B cell (primary cell): ENCODE data around the gene PRKCB. TPM values are rescaled to one million over a fixed set of nuclear protein-coding genes. Genes with fewer than 3 reads are reported as not detected.

ENCODE experiments used
- ATAC-seq: fragments of 200-7000 bp; cut with Tn5 transposase; one replicate; pipeline ENCODE4 v1.10.0; 2021; ENCODE audit warnings: low read depth, mild to moderate bottlenecking, moderate number of reproducible peaks, moderate library complexity
- CTCF ChIA-PET: fragments of 350-600 bp; sonication (Branson Sonifier 250); formaldehyde crosslinking; loops from one replicate; lab custom pipeline; 2021; ENCODE audit warnings: antibody characterized with exemption, inconsistent platforms; lab: Charles Lee
- POLR2A ChIA-PET: fragments of 350-600 bp; sonication (Branson Sonifier 250); formaldehyde crosslinking; loops from one replicate; lab custom pipeline; 2021; ENCODE audit warnings: antibody characterized with exemption; lab: Charles Lee
- DNase-seq: peaks from one replicate; pipeline ENCODE4 v3.0.0; 2013
- H2AFZ ChIP-seq: 2 replicates; pipeline ENCODE4 v1.6.1; 2012; ENCODE audit warnings: mild to moderate bottlenecking, low read depth, low read length; ENCODE audit not compliant: insufficient read depth, poor library complexity, severe bottlenecking
- H3K27ac ChIP-seq, 2 donors: 1 replicate in 1 of 2; 2 replicates in 1 of 2; pipeline ENCODE4 v1.5.1; 2012 to 2013; ENCODE audit warnings: low read length in 2 of 2, mild to moderate bottlenecking in 2 of 2, moderate library complexity in 1 of 2
- H3K27me3 ChIP-seq, 4 experiments: fragments of 200-600 bp in 1 of 4; sonication (generic) in 1 of 4; replicated peaks in 1 of 4; 1 replicate in 2 of 4; 2 replicates in 2 of 4; pipeline versions ENCODE4 v1.6.1 to v1.7.0; 2013 to 2016; ENCODE audit warnings: low read length in 3 of 4, mild to moderate bottlenecking in 2 of 4, mixed read lengths in 1 of 4, moderate library complexity in 1 of 4; ENCODE audit not compliant: insufficient read depth in 4 of 4, control insufficient read depth in 3 of 4; ENCODE audit errors: control extremely low read depth in 1 of 4
- H3K36me3 ChIP-seq, 2 experiments: replicated peaks in 1 of 2; 1 replicate in 1 of 2; 2 replicates in 1 of 2; pipeline versions ENCODE4 v1.6.1 to v1.7.1; 2013; ENCODE audit warnings: low read length in 1 of 2; ENCODE audit not compliant: insufficient read depth in 2 of 2, control insufficient read depth in 1 of 2; ENCODE audit errors: control extremely low read depth in 1 of 2, extremely low read depth in 1 of 2
- H3K4me1 ChIP-seq, 2 donors: fragments of 200-600 bp in 1 of 2; sonication (generic) in 1 of 2; 1 replicate in 1 of 2; 2 replicates in 1 of 2; pipeline versions ENCODE4 v1.5.1 to v1.6.1; 2013 to 2017; ENCODE audit warnings: low read length in 2 of 2; ENCODE audit not compliant: control insufficient read depth in 2 of 2, insufficient read depth in 2 of 2
- H3K4me2 ChIP-seq: replicated peaks from 2 replicates; pipeline ENCODE3; 2012; ENCODE audit warnings: mild to moderate bottlenecking, low read depth, low read length; ENCODE audit not compliant: poor library complexity, severe bottlenecking
- H3K4me3 ChIP-seq, 5 experiments: fragments of 200-600 bp in 1 of 5; sonication (generic) in 1 of 5; 1 replicate in 3 of 5; 2 replicates in 2 of 5; pipeline versions ENCODE4 v1.5.1 to v1.7.0; 2011 to 2016; ENCODE audit warnings: low read length in 4 of 5, mild to moderate bottlenecking in 4 of 5, low read depth in 2 of 5, control low read depth in 1 of 5, moderate library complexity in 1 of 5; ENCODE audit not compliant: insufficient read depth in 1 of 5; ENCODE audit errors: control extremely low read depth in 1 of 5, extremely low read depth in 1 of 5
- H3K79me2 ChIP-seq: fragments of 200-600 bp; sonication (generic); one replicate; pipeline ENCODE4 v1.6.0; 2016; ENCODE audit warnings: low read length; ENCODE audit not compliant: control insufficient read depth, insufficient read depth
- H3K9ac ChIP-seq: fragments of 200-600 bp; sonication (generic); 2 replicates; pipeline ENCODE4 v1.6.1; 2017; ENCODE audit warnings: mild to moderate bottlenecking, low read length, moderate library complexity
- H3K9me3 ChIP-seq, 3 donors: one replicate each; pipeline versions ENCODE4 v1.6.1 to v1.7.1; 2013; ENCODE audit warnings: low read length in 2 of 3; ENCODE audit not compliant: control insufficient read depth in 2 of 3, insufficient read depth in 1 of 3; ENCODE audit errors: control extremely low read depth in 1 of 3
- H4K20me1 ChIP-seq: 2 replicates; pipeline ENCODE4 v1.6.0; 2012; ENCODE audit warnings: mild to moderate bottlenecking, low read length; ENCODE audit not compliant: insufficient read depth, control insufficient read depth, poor library complexity, severe bottlenecking
- H3K27ac Mint-ChIP-seq: one replicate; pipeline ENCODE4 v1.8.0; 2021; ENCODE audit warnings: mixed read lengths
- H3K27me3 Mint-ChIP-seq: one replicate; pipeline ENCODE4 v1.8.0; 2021; ENCODE audit warnings: mixed read lengths
- H3K4me1 Mint-ChIP-seq: one replicate; pipeline ENCODE4 v1.8.0; 2021; ENCODE audit warnings: mixed read lengths
- H3K4me3 Mint-ChIP-seq: one replicate; pipeline ENCODE4 v1.8.0; 2021; ENCODE audit warnings: mixed read lengths
- H3K9me3 Mint-ChIP-seq: one replicate; pipeline ENCODE4 v1.8.0; 2022; ENCODE audit warnings: mixed read lengths; ENCODE audit not compliant: insufficient read depth
- CTCF ChIP-seq: fragments of 200-600 bp; IDR thresholded peaks from one replicate; pipeline ENCODE4 v1.8.0; 2022; ENCODE audit warnings: antibody characterized with exemption, mild to moderate bottlenecking
- EZH2 ChIP-seq: IDR thresholded peaks from 2 replicates; pipeline ENCODE4 v1.6.1; 2012; ENCODE audit warnings: borderline replicate concordance, low read depth, mild to moderate bottlenecking, moderate library complexity, low read length; ENCODE audit not compliant: insufficient read depth, poor library complexity, severe bottlenecking
- WGBS: methylation state at CpG from one replicate; pipeline ENCODE4 v1.1.5; 2013; ENCODE audit warnings: missing lambda C conversion rate; ENCODE audit not compliant: insufficient coverage; 5-methylcytosine and 5-hydroxymethylcytosine counted together
- intact Hi-C: fragments of 100-400 bp; cut with micrococcal nuclease; formaldehyde crosslinking; loops from one replicate; pipeline ENCODE4 v1.10.0; 2022
- polyA plus RNA-seq: library from polyadenylated mRNA; depleted of rRNA; stranded (reverse); fragments of >200 nt; gene quantifications from 2 replicates; pipeline ENCODE4 v1.2.3, GENCODE V29; 2012
- total RNA-seq, 2 donors: library from RNA; stranded (reverse); fragments of 120-200 nt in 1 of 2; gene quantifications; 1 replicate in 1 of 2; 2 replicates in 1 of 2; pipeline versions ENCODE4 v1.2.3 to v1.2.4, GENCODE V29; 2013 to 2022

Gene PRKCB
- total and polyA plus RNA-seq, 2 donors (not counting 1 experiment from before 2014, with no cell fraction given), result 106 to 373 TPM

GRCh38 chr16:23863511-23864422, 28.0 kb downstream of the PRKCB start:
- H3K79me2 ChIP-seq, result peaks cover 82% of the 10 kb centered on the region
- CTCF ChIA-PET, result interaction anchor here (0.7 to 2.1 kb wide), 18 partner anchors 8 to 209 kb away, joined by 3 to 20 read pairs (median 4); partner anchors contain the start of gene PRKCB
- peak overlapping the region; percentile 92 for H3K27ac Mint-ChIP-seq
- POLR2A ChIA-PET, result interaction anchor here (0.6 to 1.4 kb wide), 9 partner anchors 11 to 150 kb away, joined by 3 to 12 read pairs (median 4); no protein-coding TSS in a partner anchor
- intact Hi-C loops, result loop anchor here (1.0 to 2.0 kb wide), 5 partner anchors 18 to 151 kb away; no protein-coding TSS in a partner anchor
- peaks cover 0 to 3% of the 10 kb centered on the region in 2 experiments for H3K36me3 ChIP-seq
- peak overlapping the region; percentile 28 to 68 (median 55) for H3K4me3 ChIP-seq
- peaks cover 59% of the 10 kb centered on the region for H4K20me1 ChIP-seq
- 7% methylated on average over 3 of the region's 12 CpGs for WGBS
- no peaks in the 10 kb centered on the region for H3K9me3 ChIP-seq
- H3K9me3 Mint-ChIP-seq, result no peaks in the 10 kb centered on the region
- ATAC-seq, result peak; percentile 80
- H2AFZ ChIP-seq, result peak overlapping the region; percentile 49
- H3K4me1 ChIP-seq, result peaks cover 92 to 94% of the 10 kb centered on the region in 2 donors
- peak overlapping the region; percentile 54 to 76 for H3K27ac ChIP-seq
- H3K27me3 Mint-ChIP-seq, result no peaks in the 10 kb centered on the region
- H3K9ac ChIP-seq, result peak overlapping the region; percentile 75
- H3K27me3 ChIP-seq, result no peaks in the 10 kb centered on the region
- TF ChIP-seq CTCF (no peak), EZH2 (no peak)
- peaks cover 93% of the 10 kb centered on the region for H3K4me1 Mint-ChIP-seq
- peak; percentile 82 for DNase-seq
- H3K4me3 Mint-ChIP-seq, result peak overlapping the region; percentile 89
- peak overlapping the region; percentile 89 for H3K4me2 ChIP-seq
